ENCODE results near the gene OR52B4.
"Not testable (repeated sequence)": the region's sequence is repeated elsewhere in the genome, so short reads cannot be mapped to it uniquely, and the experiment has no call there.

OR52B4 gene

DNA sequence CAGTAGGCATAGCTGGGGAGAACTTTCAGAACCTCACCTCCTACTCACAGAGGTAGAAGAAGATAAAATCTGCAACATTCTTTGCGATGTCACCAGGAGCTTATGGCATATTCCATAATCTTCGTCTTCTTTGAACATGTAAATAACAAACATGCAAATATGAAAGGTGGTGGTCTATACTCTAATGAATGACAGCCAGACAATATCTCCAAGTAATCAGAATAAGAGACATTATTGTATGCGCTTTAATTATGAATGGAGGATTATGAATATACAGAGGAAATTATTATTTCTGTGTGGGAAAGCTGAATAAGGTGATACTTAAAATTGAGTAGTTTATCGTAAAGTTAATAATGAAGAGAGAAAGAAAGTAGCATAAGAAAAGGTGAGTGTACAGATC lies at the start of gene OR52B4:
OR52B4 (minus strand) TSS at position 101 of the 400 bp plus-strand sequence; CDS start at position 10, 91 bp downstream.
- DNase-seq: no peak

DNA sequence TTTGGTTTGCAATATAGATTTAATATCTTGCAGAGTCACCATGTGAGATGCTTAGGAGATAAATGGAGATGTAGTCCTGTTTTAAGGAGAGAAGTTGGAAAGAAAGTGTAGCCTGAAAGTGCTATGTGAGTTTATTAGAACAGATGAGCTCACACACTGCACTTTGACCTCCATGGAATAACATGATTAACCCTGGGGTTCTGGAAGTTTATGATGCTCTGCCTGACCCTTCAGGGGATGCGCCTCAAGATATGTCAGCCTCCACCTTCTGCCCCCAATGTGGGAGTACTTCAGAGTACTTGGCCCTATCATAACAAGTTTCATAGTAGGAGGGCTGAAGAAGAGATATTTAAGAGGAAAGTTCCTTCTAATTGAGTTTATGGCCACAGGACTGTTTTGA lies 48.6 kb upstream of the OR52B4 start:
- DNase-seq: no peak

DNA sequence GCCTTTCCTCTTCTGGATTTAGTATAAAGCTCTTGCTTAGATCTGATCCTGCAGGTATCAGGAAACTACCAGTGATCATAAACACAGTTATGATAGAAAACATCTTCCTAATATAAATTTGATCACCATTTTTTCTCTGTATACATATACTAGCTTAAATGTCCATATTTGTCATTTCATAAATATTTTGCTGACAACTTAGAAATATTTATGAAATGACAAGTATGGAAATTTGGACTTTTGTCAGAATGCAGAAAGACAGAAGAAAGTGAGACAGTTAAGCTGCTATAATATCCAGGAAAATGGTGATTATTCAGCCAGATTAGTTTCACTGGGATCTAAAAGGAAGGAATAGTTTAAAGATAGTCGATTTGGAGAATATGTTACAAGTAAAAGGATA lies 48.1 kb upstream of the OR52B4 start:
- no peak for DNase-seq

DNA sequence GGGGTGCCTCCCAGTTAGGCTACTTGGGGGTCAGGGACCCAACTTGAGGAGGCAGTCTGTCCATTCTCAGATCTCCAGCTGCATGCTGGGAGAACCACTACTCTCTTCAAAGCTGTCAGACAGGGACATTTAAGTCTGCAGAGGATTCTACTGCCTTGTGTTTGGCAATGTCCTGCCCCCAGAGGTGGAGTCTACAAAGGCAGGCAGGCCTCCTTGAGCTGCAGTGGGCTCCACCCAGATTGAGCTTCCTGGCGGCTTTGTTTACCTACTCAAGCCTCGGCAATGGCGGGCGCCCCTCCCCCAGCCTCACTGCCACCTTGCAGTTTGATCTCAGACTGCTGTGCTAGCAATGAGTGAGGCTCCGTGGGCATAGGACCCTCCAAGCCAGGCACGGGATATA lies 38.0 kb upstream of the OR52B4 start:
- not testable (repeated sequence) for DNase-seq

DNA sequence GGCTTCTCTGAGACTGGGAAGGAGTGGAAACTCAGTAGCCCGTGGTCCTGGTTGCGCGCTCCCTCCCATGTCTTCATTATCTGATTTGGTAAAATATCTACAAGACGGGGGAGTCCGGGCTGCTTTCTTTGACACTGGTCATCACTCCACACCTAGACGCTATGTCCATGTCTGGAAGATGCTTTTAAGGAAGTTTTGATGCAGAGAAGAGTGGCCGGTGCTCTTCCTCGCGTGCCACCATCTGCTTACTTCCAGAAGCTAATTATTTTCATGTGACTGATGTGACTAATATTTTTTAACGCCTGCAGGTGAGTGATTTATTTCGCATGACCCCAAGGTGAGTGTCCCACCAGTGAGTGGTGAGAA lies 25.7 kb upstream of the OR52B4 start:
- no peak for DNase-seq

DNA sequence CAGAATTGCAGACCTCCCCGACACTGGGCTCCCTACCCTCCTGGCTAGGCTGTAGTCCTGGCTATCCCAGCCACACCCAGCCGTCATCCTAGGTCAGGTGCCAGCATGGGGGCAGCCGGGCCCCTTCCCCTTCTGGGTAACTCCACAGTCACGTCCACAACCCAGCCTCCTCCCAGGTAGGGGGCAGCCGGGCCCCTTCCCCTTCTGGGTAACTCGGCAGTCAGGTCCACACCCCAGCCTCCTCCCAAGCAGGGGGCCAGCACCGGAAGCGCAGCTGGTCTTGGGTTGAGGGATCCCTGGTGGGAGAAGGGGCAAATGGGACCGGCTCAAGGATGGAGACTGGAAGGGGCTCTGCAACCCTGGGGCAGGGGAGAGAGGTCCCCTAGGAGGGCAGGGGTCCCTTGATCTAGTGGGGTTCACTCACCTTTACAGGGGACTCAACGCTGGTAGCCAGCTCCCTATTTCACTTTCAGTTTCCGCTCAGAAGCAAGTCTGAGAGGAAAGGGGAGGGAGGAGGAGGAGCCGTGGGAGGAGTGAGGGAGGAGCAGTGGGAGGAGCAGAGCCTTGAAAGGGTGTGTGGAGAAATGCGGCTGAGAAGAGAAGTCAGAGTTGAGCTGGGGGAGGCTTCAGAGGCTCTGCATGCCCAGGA lies 25.1 kb upstream of the OR52B4 start, which contains the start of gene TRIM21:
TRIM21 (minus strand) TSS at position 494 of the 649 bp plus-strand sequence. CDS start 3,293 bp downstream, outside the sequence.
- DNase-seq: no peak

DNA sequence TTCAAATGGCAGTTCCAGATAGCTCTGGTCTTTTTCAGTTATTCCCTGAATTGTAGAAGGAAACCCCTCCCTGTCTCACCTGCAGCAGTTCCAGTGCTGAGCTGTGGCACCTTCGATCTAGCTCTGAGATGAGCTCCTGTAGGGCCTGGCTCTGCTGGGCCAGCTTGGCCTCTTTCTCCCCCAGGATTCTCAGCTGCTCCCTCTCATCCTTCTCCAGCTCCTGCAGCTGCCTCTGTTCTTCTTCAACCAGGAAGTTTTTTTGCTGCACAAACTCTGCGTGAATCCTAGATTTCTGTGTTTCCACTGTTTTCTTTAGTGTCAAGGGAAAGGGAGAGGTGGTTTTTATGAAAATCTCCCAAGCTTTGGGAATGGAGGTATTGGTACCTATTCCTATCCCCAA lies 20.0 kb upstream of the OR52B4 start:
- DNase-seq: no peak

DNA sequence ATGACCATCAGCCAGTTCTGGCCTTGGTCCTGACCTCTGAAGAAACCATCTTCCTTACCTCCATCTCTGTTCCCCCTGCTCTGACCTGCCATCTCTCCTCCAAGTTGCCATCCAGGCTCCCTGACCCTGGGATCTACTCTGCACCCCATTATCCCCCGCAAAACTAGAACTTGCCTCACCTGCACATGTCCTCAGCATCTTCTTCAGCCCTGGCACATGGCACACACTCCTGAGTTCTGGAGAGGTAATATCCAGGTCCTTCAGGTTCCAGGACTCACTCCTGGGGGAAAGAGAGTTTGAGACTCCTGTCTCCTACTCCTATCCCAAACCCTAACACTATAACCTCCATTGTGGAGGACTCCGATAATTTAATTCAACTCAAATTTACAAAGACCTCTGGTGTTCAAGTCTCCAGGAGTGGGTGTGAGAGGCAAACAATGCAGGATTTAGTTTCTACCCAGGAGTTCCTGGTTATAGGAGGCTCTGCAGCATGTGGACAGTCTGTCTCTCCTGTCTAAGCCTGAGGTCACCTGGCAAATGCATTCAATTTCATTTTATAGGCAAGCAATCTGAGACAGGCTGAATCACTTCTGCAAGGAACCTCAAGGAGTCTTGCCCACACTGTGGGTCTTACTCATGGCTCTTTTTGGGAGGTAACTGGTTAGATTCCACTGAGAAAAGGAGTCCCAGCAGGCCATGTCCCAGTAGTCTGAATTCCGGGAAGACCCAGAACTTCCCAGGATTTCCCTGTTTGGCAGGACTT lies 18.0 kb upstream of the OR52B4 start:
- DNase-seq: no peak

DNA sequence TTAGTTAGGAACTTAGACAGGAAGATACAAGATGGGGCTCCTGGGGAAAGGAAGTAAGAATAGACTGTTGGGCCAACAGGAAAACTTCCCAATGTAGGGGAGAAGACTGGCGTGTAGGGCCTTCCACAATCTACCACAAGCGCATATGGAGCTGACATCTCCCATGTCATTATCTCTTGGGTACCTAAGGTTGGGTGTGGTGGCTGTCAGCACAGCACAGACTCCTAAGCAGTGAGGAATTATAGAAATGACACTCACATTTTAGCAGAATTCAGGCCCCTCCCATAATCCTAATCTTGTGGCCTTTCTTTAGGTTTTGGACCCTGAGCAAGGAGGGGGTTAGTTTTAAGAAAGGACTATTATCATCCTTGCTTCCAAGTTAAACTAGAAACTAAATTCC lies 13.7 kb upstream of the OR52B4 start:
- no peak for DNase-seq

DNA sequence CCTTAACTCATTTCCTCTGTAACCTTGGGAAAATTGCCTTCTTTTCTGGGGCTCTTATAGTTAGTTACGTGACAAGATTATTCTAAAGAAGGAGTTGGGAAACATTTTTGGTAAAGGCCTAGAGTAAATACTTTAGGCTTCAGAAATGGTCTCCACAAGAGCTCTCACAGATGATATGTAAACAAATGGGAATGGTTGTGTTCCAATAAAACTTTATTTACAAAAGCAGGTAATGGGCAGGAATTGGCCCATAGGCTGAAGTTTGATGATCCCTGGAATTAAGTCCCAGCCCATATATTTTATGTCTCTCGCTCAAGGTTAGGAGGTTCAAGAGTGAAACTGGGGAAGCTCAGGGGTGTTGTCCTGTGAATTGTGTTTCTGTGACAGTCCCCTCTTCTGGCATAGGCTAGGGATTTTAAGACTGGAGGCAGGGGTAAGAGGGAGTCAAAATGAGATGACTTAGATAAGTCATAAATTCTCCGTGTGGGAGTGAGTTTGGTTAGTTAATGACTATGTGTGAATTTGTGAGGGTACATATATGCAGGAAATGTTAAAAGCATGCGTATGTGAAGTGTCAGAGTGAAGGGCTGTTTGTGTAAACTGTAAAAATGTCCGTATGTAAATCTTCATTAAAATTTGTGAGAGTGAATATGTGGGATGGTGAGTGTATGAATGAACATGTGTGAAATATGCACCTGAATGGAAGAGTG lies 7.4 kb upstream of the OR52B4 start:
- DNase-seq: no peak

DNA sequence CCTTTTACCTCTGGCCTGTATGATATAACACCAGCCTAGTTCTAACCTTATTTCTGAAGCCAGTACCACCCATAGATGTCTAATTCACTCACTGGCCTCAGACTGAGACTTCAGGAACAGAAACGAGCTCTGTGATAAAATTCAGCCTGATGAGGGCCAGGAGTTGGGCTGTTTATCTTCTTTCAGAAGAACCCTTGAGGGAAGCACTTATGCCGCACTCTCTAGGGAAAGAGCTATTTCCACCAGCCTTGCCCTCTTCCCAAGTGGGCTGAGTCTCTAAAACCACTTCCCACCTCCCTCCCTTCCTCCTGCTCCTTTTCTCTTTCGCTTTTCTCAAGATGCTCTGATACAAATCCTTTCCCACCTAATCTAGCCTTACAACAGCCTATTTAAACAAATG lies 2.0 kb upstream of the OR52B4 start:
- DNase-seq: no peak

DNA sequence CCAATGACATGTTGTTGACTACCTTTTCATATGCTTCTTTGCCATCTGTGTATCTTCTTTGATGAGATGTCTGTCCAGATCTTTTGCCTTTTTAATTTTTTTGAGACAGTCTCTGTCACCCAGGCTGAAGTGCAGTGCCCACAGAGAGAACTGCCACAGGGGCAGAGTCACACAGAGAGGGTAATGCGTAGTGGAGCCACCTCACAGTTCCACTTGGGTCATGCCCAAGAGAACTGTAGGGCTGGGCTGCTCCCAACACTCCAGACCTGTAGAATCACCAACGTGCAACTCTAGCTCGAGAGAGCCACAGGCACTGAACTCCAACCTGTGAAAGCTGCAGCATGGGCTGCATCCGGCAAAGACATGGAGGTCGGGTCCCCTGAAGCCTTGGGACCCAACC lies 20.0 kb downstream of the OR52B4 start:
- not testable (repeated sequence) for DNase-seq

DNA sequence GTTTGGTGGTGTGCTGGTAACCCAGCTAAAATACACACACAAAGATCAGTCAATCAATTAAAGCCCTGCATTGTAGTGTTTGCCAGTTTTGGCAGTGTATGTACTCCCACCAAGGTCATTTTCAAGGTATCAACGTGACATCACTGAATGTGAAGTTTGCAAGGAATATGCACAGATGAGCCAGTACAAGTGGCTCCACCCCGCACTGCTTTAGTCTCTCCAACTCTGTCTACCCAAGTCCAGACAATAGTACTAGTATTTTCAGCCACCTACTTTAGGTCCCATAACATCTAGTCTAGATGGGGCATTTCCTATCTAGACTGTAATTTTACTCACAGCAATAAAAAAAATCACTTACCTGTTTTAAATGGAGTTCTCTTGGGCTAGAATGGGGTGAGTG lies 22.8 kb downstream of the OR52B4 start:
- not testable (repeated sequence) for DNase-seq

DNA sequence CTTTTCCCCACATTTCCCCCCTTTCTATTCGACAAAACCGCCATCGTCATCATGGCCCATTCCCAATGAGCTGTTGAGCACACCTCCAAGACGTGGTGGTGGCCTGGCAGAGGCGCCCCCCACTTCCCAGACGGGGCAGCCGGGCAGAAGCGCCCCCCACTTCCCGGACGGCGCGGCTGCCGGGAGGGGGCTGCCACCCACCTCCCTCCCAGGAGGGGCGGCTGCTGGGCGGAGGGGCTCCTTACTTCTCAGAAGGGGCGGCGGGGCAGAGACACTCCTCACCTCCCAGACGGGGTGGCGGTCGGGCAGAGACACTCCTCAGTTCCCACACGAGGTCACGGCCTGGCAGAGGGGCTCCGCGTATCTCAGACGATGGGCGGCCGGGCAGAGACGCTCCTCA lies 33.8 kb downstream of the OR52B4 start:
- not testable (repeated sequence) for DNase-seq

All from NCI-H1694 (cell line).